Body of pancreas (tissue), 4 donors: ENCODE data around the gene RFX1.

ENCODE experiments used
- POLR2A ChIP-seq, 3 donors: fragments of 450-650 bp; IDR thresholded peaks; one replicate each; pipeline ENCODE4 v1.6.1; 2016; ENCODE audit warnings: antibody characterized with exemption in 3 of 3, mild to moderate bottlenecking in 2 of 3
- TF ChIP-seq, protein P1 (sequence below), 7 experiments: fragments of 450-650 bp in 4 of 7; fragments of 200-600 bp in 3 of 7; sonication (generic) in 3 of 7; IDR thresholded peaks; one replicate each; pipeline ENCODE4 v1.5.1; 2016 to 2019; ENCODE audit warnings: antibody characterized with exemption in 7 of 7

- TF ChIP-seq, protein P1, sequence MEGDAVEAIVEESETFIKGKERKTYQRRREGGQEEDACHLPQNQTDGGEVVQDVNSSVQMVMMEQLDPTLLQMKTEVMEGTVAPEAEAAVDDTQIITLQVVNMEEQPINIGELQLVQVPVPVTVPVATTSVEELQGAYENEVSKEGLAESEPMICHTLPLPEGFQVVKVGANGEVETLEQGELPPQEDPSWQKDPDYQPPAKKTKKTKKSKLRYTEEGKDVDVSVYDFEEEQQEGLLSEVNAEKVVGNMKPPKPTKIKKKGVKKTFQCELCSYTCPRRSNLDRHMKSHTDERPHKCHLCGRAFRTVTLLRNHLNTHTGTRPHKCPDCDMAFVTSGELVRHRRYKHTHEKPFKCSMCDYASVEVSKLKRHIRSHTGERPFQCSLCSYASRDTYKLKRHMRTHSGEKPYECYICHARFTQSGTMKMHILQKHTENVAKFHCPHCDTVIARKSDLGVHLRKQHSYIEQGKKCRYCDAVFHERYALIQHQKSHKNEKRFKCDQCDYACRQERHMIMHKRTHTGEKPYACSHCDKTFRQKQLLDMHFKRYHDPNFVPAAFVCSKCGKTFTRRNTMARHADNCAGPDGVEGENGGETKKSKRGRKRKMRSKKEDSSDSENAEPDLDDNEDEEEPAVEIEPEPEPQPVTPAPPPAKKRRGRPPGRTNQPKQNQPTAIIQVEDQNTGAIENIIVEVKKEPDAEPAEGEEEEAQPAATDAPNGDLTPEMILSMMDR (IDR thresholded peaks at IDR 0.05) = no peak
- TF ChIP-seq POLR2A (IDR thresholded peaks at IDR 0.05) = no peak
Measured at GRCh38 chr19:13931391-13932148, 74.5 kb downstream of the RFX1 start.
